Measurements from ENCODE around the gene LRMDA. TPM values are rescaled to one million over a fixed set of nuclear protein-coding genes. Genes with fewer than 3 reads are reported as not detected.
A peak's percentile ranks its signal among the peaks of the same experiment; 100 is the strongest.

The LRMDA gene
- total RNA-seq, 4 donors from 2014 or later = 9.8 to 18.6 (median 15.8) TPM

- Histone ChIP-seq H3K4me3 (no peak overlapping the region), H3K27ac (peak overlapping the region in 2 of 4 donors; percentile 18 to 21), H3K4me1 (peaks cover 0 to 20% (median 0%) of the 10 kb centered on the region in 4 donors), H3K36me3 (no peaks in the 10 kb centered on the region), H3K9me3 (no peaks in the 10 kb centered on the region), H3K27me3 (no peaks in the 10 kb centered on the region)
- TF ChIP-seq CTCF (IDR thresholded peaks at IDR 0.05) (no peak), EP300 (IDR thresholded peaks at IDR 0.05) (no peak), POLR2A (IDR thresholded peaks at IDR 0.05) (no peak)
- DNase-seq (ENCODE audit: low spot score in 2 of 2) = peak in 1 of 2 donors; percentile 63
- 64 to 73% methylated on average over 5 of the region's 5 CpGs for WGBS, 2 donors
These were observed 551.4 kb downstream of the LRMDA start for GRCh38 chr10:75982611-75983369.

- no peak for DNase-seq (ENCODE audit: low spot score in 2 of 2)
- H3K27me3 ChIP-seq = no peaks in the 10 kb centered on the region
- H3K27ac ChIP-seq = peak overlapping the region in 1 of 4 donors; percentile 21
- WGBS, 2 donors = 91 to 92% methylated on average over 7 of the region's 7 CpGs
- TF ChIP-seq POLR2A (IDR thresholded peaks at IDR 0.05) = no peak
- TF ChIP-seq CTCF (IDR thresholded peaks at IDR 0.05) = no peak
- no peak for TF ChIP-seq EP300 (IDR thresholded peaks at IDR 0.05)
- H3K9me3 ChIP-seq = no peaks in the 10 kb centered on the region
- no peaks in the 10 kb centered on the region for H3K36me3 ChIP-seq
- H3K4me1 ChIP-seq = peaks cover 0 to 19% (median 0%) of the 10 kb centered on the region in 4 donors
- H3K4me3 ChIP-seq = no peak overlapping the region
These were observed 552.6 kb downstream of the LRMDA start for GRCh38 chr10:75984067-75984466.

- DNase-seq (ENCODE audit: low spot score in 2 of 2) = no peak
- WGBS, 2 donors = 92 to 100% methylated on average over 1 of the region's 1 CpG
- peaks cover 0 to 9% (median 0%) of the 10 kb centered on the region in 4 donors for H3K4me1 ChIP-seq
- no peak for TF ChIP-seq CTCF (IDR thresholded peaks at IDR 0.05)
- no peak for TF ChIP-seq POLR2A (IDR thresholded peaks at IDR 0.05)
- no peak for TF ChIP-seq EP300 (IDR thresholded peaks at IDR 0.05)
- no peaks in the 10 kb centered on the region for H3K9me3 ChIP-seq
- no peak overlapping the region for H3K27ac ChIP-seq
- no peaks in the 10 kb centered on the region for H3K27me3 ChIP-seq
- H3K4me3 ChIP-seq = no peak overlapping the region
- H3K36me3 ChIP-seq = no peaks in the 10 kb centered on the region
These were observed 556.2 kb downstream of the LRMDA start for GRCh38 chr10:75987616-75988015.

- no peak for TF ChIP-seq POLR2A (IDR thresholded peaks at IDR 0.05)
- no peak for TF ChIP-seq EP300 (IDR thresholded peaks at IDR 0.05)
- TF ChIP-seq CTCF (IDR thresholded peaks at IDR 0.05) = no peak
- Histone ChIP-seq H3K27ac (no peak overlapping the region), H3K4me3 (no peak overlapping the region), H3K36me3 (no peaks in the 10 kb centered on the region), H3K27me3 (no peaks in the 10 kb centered on the region), H3K9me3 (no peaks in the 10 kb centered on the region), H3K4me1 (no peaks in the 10 kb centered on the region)
- no peak for DNase-seq (ENCODE audit: low spot score in 2 of 2)
- WGBS, 2 donors = 88 to 90% methylated on average over 9 of the region's 9 CpGs
These were observed 563.1 kb downstream of the LRMDA start for GRCh38 chr10:75994357-75995040.

GRCh38 chr10:75995041-75995430 lies 563.6 kb downstream of the LRMDA start:
- H3K36me3 ChIP-seq = no peaks in the 10 kb centered on the region
- H3K4me3 ChIP-seq = no peak overlapping the region
- no peaks in the 10 kb centered on the region for H3K27me3 ChIP-seq
- DNase-seq (ENCODE audit: low spot score in 2 of 2) = no peak
- WGBS, 2 donors = 96% methylated on average over 1 of the region's 1 CpG
- no peak overlapping the region for H3K27ac ChIP-seq
- no peaks in the 10 kb centered on the region for H3K9me3 ChIP-seq
- TF ChIP-seq EP300 (IDR thresholded peaks at IDR 0.05) (no peak), POLR2A (IDR thresholded peaks at IDR 0.05) (no peak), CTCF (IDR thresholded peaks at IDR 0.05) (no peak)
- no peaks in the 10 kb centered on the region for H3K4me1 ChIP-seq

All from tibial nerve (tissue), 4 donors.